Stimulated activated CD4-positive, alpha-beta T cell treated with anti-CD3 and anti-CD28 coated beads, TNF-alpha, amount 100 ng/mL, for 4 hours (primary cell): ENCODE data around the gene RFX3.

Experiments used
- DNase-seq, 3 experiments: peaks; one replicate each; pipeline ENCODE4 v3.0.0-alpha.2; 2020; ENCODE audit warnings: low read depth in 3 of 3

Gene RFX3

DNA sequence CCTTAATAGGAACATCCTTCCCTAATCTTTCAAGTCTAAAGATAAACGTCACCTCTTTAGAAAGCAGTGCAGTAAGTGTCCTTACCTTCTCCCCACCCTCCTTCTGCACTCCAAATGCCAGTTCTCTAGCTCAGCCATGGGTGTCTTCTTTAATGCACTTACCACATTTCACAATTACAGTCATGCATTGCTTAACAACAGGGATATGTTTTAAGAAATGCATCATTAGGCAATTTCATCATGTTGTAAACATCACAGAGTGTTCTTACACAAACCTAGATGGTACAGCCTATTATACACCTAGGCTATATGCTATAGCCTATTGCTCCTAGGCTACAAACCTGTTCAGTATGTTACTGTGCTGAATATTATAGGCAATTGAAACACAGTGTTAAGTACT is 91.2 kb downstream of the RFX3 start:
- no peak for DNase-seq

DNA sequence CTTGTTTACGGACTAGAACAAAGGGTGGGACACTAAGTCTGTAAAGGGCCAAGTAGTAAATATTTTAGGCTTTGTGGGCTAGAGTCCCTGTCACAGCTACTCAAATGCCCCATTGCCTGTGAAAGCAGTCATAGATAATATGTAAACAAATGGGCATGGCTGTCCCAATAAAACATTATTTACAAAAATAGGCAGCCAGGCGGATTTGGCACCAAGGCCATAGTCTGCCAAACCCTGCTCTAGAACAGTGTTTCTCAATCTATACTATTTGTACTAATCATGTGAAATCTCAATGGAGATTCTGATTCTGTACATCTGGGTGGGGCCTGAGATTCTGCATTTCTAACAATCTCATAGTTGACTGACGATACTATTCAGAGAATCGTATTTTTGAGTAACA is 92.0 kb downstream of the RFX3 start:
- no peak for DNase-seq

DNA sequence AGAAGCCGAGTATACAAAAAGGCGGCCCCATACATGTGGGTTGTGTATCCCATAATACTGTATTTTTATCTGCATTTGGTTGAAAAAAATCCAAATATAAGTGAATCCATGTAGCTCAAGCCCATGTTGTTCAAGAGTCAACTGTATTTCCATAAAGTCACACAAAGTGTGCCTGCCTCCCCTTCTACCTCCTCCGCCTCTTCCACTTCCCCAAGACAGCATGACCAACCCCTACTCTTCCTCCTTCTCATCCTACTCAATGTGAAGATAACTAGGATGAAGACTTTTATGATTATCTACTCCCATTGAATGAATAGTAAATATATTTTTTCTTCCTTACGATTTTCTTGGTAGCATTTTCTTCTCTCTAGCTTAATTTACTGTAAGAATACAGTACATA is 92.7 kb downstream of the RFX3 start:
- no peak for DNase-seq

DNA sequence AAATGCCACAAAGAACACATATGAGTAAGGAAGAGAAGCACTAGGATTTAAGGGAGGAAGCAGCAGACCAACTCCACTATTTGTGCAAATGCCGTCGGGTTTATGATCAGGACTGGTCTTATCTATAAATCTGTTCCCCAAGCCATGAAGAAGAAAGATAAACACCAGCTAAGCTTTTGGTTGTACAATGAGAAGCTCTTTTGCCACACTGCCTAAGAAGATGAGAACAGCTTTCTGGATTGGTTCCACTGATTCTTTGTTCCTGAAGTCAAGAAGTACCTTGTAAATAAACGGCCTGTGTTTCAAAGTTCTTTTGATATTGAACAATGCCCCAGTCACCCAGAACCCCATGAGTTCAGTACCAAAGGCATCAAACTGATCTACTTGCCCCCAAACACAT is 93.9 kb downstream of the RFX3 start:
- DNase-seq = no peak

DNA sequence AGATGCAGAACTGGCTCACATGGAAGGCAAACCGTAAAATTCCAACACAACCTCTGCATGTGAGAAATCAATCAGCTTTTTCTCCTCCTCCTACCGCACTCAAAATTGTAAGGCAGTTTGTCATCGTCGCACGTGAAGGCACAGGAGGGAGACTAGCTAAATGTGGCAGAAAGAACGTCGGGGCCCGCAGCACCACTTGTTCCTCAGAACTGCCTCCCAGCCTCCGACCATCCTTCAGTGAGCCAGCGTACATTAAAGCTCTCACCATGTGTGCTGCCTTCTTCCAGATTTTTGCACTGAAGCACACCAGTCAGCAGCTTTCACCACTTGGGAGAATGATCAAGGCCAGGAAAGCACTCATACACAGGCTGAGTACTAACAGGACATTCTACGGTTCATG is 105.9 kb downstream of the RFX3 start:
- DNase-seq = no peak

DNA sequence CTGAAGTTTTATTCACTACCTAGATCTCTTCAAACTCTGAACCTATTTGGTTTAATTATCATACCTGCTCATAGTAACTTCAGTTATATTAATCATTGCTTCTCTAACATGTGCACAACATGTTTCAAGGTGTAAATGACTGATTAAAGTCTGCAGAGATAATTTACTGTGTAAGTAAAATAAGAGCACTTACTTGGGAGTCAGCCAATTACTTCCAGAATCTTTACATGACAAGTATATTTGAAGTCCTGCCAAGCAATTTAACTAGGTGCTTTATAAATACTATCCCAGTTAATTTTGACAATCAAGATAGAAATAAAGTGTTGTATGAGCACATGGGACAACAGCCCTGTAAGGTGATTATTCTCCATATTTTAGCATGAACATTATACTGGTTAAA is 109.9 kb downstream of the RFX3 start:
- no peak for DNase-seq

DNA sequence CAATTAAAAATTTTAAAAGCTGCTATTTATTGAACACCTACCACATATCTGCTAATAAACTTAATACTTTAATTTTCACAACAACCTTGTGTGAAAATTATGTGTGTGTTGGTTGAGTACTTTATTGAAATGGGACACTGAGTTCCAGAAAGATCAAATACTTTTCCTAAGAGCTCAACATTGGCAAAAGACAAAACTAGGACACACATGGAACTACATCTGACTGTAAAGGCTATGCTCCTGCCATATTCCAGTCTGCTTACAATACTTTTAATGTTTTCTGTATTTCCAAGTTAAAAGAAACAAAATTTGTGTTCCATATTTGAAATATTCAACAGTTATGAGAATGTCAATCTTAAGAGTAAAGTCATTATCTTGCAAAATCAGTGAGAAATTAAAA is 111.8 kb downstream of the RFX3 start:
- DNase-seq = no peak

DNA sequence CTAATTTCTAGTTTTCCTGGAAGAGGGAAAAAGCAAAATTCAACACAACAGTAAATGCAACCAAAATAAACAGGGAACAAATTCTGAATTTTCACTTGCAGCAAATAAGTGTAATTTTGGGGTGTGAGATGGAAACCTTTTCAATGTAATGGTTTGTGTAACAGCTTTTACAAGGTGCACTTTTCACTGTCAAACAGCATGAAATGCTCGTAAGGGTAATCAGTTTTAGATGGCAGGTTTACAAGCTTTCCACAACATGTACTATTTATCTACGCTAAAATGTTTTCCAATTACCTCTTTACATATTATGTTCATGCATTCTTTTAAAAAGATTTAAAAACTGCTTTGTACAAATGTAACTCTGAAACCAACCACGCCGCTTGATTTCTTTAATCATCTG is 115.3 kb downstream of the RFX3 start:
- DNase-seq = no peak

DNA sequence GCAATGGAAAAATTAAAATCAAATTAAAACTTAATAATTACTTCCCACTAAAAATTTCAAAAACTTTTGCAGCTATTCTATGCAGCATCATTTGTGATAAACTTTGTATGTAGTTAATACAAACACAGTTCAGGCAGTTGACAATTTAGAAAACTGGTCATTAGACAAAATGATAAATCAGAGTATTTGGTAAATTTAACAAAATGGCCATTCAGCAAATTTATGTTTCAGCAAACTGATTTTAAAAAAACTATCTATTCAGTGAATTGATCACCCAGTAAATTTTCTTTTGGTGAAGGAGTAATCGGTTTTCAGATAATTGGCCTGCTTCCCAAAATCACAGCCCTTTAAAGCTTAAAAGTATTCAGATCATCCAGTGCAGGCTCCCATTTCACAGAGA is 116.3 kb downstream of the RFX3 start:
- no peak for DNase-seq

DNA sequence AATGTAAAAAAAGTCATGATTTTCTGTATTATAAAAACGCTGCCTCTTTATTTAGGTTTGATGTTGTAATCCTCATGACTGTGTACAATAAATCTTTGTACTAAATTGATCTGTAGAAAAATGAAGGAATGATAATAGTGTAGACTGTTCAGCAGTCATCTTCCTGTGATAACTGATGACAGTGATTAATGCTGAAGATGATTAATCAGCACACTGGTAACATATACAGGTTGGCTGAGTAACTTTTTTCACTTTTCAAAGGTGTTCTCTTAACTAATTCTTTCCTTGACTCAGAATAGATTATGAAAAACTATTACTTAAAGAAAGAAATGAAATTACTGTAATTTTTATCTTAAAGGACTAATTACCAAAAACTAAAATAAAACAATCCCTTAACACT is 122.5 kb downstream of the RFX3 start:
- DNase-seq = no peak

DNA sequence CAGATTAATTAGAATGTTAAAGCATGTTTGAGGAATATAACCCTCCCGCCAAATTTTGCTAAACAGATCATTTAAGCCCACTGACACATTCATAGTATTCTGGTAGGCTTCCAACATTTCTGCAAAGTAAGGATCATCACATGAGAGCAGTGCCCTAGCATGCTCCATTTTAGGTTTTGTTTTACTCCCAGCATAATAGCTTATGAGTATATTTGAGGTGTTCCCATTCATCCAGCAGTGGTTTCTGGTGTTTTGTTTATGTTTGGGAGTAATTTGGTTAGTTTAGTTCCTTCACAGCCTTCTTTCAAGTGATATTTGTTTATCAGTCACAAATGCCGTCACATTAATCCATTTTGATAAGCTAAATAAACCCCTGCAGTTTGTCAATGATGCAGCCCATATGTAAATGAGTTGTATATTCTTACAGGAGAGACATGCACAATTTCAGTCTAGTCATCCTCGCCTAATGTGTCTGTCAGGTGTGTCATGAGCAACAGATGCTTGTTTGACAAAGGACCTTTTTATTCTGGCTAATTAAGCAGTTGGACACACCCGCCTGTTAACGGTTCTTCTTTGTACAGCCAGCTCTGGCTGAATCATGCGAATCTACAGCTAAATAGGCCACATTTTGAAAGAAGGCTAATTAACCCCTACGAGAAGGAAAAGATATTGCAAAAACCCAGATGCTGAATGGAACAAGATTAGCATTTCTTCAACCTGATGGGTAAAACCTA is 124.4 kb downstream of the RFX3 start:
- no peak for DNase-seq

DNA sequence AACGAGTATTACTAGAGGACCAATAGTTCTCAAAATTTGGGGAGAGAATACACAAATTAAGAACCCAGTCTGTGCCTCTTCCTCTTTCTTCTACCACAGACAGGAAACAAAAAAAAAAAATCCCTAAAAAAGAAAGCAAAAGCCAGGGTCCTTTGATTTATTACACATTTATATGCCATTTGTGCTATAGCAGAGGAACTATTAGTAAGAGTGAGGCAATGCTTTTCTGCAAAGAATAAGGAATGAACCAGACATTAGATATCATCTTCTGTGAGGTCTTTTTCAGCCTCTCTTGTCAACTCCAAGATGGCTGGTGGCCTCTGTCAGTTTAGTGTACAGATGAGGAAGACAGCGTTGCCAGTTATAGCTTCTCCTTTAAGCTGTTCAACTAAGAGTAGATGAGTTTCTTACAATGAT is 127.6 kb downstream of the RFX3 start:
- no peak for DNase-seq

DNA sequence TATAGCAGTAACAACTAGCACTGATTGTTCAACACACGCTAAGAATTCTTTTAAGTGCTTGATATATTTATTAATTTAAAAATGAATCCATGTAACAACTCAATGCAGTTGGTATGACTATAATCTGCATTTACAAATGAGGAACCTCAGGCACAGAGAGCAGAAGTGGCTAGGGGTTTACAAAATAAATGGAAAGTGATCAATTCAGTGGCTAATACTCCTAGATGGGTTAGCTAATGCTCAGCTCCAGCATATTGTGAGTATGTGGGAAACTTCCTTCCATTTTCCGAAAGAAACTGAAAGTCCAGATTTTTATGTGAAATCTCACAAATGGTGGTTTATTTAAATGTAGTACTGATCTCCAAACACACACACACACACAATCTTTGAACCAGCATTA is 128.0 kb downstream of the RFX3 start:
- no peak for DNase-seq

DNA sequence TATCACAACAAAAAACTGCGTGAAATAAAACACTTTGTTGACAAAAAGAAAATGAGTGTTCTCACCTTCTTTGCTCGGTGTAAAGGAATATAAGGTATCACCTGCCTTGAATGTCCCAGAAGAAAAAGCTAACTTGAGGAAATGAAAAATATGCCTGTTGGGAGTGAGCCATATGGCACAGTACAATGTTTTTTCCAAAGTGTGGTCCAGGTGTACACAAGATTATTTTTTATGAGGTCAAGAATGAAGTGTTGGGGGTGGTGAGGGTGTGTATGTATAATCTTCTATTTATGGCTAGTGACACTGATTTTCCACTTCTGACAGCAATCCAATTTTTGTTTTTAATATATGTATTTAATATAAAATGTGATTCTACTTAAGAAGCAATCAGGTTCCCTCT is 134.4 kb downstream of the RFX3 start:
- no peak for DNase-seq

DNA sequence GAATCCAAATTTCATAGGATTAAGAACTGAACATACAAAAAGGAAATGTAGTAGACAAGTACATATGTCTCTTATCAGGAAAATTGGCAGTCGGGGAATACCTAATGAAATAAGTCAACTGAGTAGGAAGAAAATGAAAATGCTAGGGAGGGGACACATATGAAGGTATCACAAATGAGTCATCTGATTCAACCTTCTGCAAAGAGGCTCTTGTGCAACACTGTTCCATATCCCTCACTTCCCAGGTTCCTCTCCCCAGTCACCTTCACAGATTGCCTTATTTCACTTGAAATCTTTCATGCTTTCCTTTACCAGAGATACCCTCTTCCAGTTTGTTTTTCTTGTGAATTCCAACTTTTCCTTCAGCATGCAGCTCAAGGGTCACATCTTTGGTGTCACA is 139.0 kb downstream of the RFX3 start:
- DNase-seq = no peak

DNA sequence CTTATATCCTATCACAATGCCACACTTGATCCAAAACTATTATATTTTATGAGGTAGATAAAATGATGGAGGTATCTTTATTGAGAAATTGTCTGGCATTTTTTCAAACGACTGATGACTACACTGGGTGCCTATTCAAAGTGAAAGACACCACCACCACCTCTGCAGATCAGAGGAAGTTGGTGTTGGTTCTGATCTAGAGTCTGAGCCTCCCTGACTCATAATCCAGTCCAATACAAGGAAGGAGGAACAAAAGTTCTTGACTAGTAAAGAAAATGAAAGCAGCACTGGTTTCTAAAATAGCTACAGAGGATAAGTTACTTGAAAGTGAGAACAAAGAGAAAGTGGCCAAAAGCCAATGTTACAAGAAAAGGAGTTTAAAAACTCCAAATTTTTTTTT is 139.9 kb downstream of the RFX3 start:
- peak in 1 of 3 experiments; percentile 4 for DNase-seq

DNA sequence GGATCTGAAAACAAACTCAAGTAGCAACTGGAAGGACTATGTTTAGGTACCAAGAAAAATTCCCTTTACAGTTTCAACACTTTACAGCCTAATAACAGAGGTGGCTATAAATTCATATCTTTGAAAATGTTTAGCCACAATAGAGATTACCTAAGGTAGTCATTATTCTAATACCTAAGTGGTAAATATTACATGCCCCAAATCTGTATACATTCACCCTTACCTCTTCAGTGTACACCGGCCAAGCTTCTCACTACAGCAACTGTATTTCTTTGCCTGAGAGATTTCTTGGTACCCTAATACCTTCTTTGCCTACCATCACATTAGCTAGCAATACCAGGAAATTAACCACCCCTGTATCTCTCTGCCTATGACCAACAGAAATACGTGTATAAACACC is 154.0 kb downstream of the RFX3 start:
- no peak for DNase-seq

DNA sequence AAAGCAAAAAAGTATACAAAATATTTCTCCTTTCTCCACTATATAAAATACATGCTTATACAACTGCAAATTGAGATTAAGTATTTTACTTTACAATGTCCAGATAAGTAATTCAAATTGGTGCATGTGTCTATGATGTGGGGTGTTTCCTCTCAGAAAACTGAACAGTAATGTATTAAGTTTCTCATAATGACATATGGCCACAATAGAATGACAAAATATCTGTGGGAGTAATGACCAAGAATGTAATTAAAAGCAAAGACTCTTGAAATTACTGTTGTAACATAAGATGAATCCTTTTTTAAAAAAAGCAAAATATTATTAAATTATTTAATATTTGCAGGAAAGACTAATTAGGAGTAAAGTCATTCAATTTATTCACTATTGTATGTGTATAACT is 155.1 kb downstream of the RFX3 start:
- no peak for DNase-seq

DNA sequence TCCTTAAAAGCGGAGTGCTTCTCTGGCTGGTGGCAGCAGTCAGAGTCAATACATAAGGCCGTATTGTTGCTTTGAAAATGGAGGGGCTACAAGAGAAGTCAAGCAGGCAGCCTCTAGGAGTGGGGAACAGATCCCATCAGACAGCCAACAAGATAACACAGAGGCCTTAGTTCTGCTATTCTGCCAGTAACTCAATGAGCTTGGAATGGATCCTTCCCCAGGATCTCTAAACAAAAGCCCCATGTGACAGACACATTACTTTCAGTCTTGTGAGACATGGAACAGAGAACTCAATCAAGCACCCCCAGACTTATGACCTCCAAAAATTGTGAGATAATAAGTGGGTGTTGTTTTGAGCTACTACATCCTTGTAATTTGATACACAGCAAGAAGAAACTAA is 158.6 kb downstream of the RFX3 start:
- no peak for DNase-seq

DNA sequence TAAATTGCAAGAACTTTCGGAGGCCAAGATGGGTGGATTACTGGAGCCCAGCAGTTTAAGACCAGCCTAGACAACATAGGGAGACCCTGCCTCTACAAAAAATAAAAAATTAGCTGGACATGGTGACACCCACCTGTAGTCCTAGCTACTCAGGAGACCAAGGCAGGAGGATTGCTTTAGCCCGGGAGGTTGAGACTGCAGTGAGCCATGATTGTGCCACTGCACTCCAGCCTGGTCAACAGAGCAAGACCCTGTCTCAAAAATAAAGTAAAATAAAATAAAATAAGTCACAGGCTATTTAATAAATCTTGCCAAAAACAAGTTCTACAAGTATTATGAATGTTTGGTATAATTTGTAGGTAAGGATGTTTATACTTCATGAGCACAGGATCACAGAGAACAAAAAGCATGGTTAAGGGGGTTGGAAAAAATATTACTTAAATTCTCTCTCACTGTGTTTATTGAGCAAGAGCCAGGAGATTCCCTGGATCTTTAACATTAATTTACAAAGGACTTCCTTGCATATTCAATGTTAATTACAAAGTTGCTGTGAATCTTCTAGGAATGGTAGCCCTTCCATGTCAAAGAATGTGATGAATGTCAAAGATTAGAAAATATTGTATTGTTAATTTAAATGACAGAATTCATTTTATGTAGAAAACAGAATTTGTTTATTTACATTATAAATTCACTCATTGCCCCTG is 164.0 kb downstream of the RFX3 start:
- no peak for DNase-seq

DNA sequence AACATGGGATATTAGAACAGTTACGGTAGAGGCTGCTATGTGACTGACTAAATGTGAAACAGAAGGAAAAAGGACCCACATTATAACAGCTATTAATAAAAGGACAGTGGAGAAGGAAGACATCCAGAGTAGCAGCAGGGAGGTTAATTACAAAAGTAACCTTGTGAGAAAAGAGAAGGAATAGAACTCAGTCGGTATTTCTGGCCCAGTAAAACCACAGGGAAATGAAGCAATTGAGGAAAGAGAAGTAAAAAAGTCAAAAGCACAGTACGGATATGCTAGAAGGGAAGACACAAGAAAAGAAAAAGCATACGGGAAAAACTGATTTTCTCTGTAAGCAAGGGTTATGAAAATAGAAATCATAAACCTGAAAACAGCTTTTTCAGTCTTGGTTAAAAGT is 164.7 kb downstream of the RFX3 start:
- no peak for DNase-seq

DNA sequence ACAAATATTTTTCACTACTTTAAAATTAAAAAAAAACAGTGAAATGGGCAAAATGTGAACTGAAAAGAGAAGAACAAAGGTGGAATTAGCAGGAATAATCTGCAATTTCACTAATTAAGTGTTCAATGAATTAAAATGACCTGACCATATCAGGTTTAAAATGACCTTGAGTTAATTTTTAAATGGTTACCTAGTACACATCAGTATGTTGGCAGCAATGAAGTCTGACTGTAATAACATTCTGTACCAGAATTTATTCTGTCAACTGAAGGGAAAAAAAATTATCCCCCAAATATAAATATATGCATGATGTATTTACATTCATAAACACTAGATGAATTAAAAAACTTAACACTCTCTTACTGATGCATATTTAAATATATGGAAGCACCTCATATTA is 165.6 kb downstream of the RFX3 start:
- no peak for DNase-seq

DNA sequence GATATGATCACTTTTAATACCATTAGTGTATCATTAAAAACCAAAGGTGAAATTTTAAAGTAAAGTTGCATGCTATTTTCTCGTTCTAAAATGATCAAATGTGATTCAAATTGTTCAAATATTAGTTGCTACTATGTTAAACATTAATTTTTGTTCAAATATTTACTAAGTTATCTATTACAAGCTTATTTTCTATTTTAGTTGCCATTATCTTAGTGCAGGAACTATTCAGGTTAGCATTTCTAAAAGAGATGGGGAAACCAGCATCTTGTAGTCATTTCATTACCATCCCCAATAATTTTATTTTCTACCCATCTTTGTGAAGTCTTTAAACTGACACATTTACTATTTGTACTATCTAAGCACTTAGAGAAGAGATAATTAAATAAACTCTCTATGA is 166.0 kb downstream of the RFX3 start:
- DNase-seq = no peak
